Measurements from ENCODE around the gene PIK3R5. TPM values are rescaled to one million over a fixed set of nuclear protein-coding genes. Genes with fewer than 3 reads are reported as not detected.

The PIK3R5 gene
- total RNA-seq, 1 experiment from 2014 or later = 5.9 TPM

DNA sequence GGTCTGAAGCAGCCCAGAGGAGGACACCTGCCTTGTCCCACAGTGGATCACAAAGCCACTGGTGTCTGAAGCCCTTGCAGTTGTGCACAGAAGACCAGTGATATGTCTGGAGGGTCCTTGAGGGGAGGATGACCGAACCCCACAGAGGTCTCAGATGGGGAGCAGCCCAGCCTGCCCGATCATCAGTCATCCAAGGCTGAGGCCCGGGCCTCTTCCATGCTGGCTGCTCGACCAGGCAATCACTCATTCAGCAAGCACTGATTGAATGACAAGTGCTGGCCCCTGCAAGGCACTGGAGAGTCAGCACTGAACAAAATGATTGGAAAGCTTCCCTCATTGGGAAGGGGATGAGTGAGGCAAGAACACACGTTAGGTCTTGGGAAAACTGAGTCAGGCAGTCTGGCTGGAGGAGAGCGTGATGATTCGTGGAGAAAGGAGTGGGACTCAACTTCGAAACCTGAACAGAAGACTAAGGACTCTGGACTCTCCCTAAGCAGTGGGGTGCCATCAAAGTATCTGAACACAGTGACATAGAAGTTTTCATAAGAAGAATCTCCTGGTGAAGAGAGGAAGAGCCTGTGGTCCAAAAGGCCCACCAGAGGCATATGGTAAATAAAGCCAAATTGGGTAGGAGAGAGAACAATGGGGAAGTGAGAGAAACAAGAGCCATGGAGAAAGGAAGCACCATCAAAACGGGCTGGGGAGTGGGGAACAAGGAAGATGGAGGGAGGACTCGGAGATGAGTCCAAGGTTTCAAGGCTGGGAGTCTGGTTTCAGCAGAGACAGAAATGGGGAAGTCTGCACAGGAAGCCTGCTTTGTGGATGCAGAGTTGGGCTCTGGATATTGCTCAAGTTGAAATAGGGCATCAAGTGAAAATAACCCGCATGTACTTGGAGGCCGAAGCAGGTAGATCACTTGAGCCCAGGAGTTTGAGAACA is 10.2 kb downstream of the PIK3R5 start:
- POLR2A ChIA-PET = no interaction called here
- CTCF ChIA-PET = interaction anchor here (0.9 to 1.1 kb wide), 3 partner anchors 10 to 67 kb away, joined by 3 to 6 read pairs (median 3); partner anchors contain the start of gene PIK3R5
- TF ChIP-seq, protein P1, sequence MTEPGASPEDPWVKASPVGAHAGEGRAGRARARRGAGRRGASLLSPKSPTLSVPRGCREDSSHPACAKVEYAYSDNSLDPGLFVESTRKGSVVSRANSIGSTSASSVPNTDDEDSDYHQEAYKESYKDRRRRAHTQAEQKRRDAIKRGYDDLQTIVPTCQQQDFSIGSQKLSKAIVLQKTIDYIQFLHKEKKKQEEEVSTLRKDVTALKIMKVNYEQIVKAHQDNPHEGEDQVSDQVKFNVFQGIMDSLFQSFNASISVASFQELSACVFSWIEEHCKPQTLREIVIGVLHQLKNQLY (CRISPR knock-in tag; IDR thresholded peaks at IDR 0.05) = no peak
- TF ChIP-seq ZNF317 (CRISPR knock-in tag; IDR thresholded peaks at IDR 0.05; ENCODE audit: borderline replicate concordance, low read depth) (no peak), FOXJ3 (CRISPR knock-in tag; IDR thresholded peaks at IDR 0.05; ENCODE audit: borderline replicate concordance) (no peak), SOX15 (CRISPR knock-in tag; IDR thresholded peaks at IDR 0.05) (no peak), ZNF416 (CRISPR knock-in tag; IDR thresholded peaks at IDR 0.05) (no peak), ELF4 (CRISPR knock-in tag; IDR thresholded peaks at IDR 0.05; ENCODE audit: low read depth) (no peak), FOXP1 (CRISPR knock-in tag; IDR thresholded peaks at IDR 0.05; ENCODE audit: borderline replicate concordance) (no peak), PRRX2 (CRISPR knock-in tag; IDR thresholded peaks at IDR 0.05) (no peak), ESRRA (CRISPR knock-in tag; IDR thresholded peaks at IDR 0.05; ENCODE audit: borderline replicate concordance) (no peak), TP53 (CRISPR knock-in tag; IDR thresholded peaks at IDR 0.05) (no peak)
- TF ChIP-seq, protein P2, sequence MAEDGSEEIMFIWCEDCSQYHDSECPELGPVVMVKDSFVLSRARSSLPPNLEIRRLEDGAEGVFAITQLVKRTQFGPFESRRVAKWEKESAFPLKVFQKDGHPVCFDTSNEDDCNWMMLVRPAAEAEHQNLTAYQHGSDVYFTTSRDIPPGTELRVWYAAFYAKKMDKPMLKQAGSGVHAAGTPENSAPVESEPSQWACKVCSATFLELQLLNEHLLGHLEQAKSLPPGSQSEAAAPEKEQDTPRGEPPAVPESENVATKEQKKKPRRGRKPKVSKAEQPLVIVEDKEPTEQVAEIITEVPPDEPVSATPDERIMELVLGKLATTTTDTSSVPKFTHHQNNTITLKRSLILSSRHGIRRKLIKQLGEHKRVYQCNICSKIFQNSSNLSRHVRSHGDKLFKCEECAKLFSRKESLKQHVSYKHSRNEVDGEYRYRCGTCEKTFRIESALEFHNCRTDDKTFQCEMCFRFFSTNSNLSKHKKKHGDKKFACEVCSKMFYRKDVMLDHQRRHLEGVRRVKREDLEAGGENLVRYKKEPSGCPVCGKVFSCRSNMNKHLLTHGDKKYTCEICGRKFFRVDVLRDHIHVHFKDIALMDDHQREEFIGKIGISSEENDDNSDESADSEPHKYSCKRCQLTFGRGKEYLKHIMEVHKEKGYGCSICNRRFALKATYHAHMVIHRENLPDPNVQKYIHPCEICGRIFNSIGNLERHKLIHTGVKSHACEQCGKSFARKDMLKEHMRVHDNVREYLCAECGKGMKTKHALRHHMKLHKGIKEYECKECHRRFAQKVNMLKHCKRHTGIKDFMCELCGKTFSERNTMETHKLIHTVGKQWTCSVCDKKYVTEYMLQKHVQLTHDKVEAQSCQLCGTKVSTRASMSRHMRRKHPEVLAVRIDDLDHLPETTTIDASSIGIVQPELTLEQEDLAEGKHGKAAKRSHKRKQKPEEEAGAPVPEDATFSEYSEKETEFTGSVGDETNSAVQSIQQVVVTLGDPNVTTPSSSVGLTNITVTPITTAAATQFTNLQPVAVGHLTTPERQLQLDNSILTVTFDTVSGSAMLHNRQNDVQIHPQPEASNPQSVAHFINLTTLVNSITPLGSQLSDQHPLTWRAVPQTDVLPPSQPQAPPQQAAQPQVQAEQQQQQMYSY (CRISPR knock-in tag; IDR thresholded peaks at IDR 0.05) = no peak
- TF ChIP-seq, protein P3, sequence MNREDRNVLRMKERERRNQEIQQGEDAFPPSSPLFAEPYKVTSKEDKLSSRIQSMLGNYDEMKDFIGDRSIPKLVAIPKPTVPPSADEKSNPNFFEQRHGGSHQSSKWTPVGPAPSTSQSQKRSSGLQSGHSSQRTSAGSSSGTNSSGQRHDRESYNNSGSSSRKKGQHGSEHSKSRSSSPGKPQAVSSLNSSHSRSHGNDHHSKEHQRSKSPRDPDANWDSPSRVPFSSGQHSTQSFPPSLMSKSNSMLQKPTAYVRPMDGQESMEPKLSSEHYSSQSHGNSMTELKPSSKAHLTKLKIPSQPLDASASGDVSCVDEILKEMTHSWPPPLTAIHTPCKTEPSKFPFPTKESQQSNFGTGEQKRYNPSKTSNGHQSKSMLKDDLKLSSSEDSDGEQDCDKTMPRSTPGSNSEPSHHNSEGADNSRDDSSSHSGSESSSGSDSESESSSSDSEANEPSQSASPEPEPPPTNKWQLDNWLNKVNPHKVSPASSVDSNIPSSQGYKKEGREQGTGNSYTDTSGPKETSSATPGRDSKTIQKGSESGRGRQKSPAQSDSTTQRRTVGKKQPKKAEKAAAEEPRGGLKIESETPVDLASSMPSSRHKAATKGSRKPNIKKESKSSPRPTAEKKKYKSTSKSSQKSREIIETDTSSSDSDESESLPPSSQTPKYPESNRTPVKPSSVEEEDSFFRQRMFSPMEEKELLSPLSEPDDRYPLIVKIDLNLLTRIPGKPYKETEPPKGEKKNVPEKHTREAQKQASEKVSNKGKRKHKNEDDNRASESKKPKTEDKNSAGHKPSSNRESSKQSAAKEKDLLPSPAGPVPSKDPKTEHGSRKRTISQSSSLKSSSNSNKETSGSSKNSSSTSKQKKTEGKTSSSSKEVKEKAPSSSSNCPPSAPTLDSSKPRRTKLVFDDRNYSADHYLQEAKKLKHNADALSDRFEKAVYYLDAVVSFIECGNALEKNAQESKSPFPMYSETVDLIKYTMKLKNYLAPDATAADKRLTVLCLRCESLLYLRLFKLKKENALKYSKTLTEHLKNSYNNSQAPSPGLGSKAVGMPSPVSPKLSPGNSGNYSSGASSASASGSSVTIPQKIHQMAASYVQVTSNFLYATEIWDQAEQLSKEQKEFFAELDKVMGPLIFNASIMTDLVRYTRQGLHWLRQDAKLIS (CRISPR knock-in tag; IDR thresholded peaks at IDR 0.05; ENCODE audit: borderline replicate concordance) = no peak
- TF ChIP-seq, protein P4, sequence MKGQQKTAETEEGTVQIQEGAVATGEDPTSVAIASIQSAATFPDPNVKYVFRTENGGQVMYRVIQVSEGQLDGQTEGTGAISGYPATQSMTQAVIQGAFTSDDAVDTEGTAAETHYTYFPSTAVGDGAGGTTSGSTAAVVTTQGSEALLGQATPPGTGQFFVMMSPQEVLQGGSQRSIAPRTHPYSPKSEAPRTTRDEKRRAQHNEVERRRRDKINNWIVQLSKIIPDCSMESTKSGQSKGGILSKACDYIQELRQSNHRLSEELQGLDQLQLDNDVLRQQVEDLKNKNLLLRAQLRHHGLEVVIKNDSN (CRISPR knock-in tag; IDR thresholded peaks at IDR 0.05) = no peak
- no peak overlapping the region for H3K4me3 Mint-ChIP-seq
- H3K4me1 Mint-ChIP-seq = peaks cover 16% of the 10 kb centered on the region
- no peaks in the 10 kb centered on the region for H3K36me3 Mint-ChIP-seq
- ATAC-seq (no peak), DNase-seq (ENCODE audit: low spot score) (no peak)
- H3K27me3 Mint-ChIP-seq (ENCODE audit: low read depth) = peaks cover 4% of the 10 kb centered on the region; the same call in 1 of the 2 replicates
- peaks cover 21% of the 10 kb centered on the region for H3K9me3 Mint-ChIP-seq
- H3K27ac Mint-ChIP-seq = no peak overlapping the region

DNA sequence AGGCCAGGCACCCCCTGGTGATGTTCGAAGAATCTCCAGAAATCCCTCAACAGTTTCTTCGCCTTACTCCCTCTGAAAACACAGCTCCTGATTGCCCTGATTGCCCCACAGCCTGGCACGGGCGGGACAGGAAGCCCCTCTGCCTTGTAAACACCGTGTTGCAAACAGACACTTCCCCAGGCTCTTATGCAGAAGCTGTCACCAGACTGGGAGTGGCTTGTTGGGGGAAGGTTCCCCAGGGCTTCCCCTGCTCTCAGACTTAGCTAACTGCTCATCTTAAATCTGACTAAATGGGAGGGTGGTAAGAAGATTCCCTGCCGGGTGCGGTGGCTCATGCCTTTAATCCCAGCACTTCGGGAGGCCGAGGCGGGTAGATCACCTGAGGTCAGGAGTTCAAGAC is 11.2 kb downstream of the PIK3R5 start:
- DNase-seq (ENCODE audit: low spot score) (peak; percentile 32), ATAC-seq (peak; percentile 91)
- H3K9me3 Mint-ChIP-seq = peaks cover 22% of the 10 kb centered on the region
- peak overlapping the region; percentile 92 for H3K27ac Mint-ChIP-seq
- H3K36me3 Mint-ChIP-seq = no peaks in the 10 kb centered on the region
- ChIA-PET POLR2A (no interaction called here), CTCF (interaction anchor here (0.9 to 1.3 kb wide), 4 partner anchors 11 to 66 kb away, joined by 3 to 6 read pairs (median 3); partner anchors contain the start of gene PIK3R5)
- peaks cover 4% of the 10 kb centered on the region; the same call in 1 of the 2 replicates for H3K27me3 Mint-ChIP-seq (ENCODE audit: low read depth)
- no peak overlapping the region; the same call in 1 of the 2 replicates for H3K4me3 Mint-ChIP-seq
- H3K4me1 Mint-ChIP-seq = peaks cover 15% of the 10 kb centered on the region
- TF ChIP-seq, protein P5, sequence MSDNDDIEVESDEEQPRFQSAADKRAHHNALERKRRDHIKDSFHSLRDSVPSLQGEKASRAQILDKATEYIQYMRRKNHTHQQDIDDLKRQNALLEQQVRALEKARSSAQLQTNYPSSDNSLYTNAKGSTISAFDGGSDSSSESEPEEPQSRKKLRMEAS (CRISPR knock-in tag; IDR thresholded peaks at IDR 0.05) = no peak
- no peak for TF ChIP-seq NFATC4 (CRISPR knock-in tag; IDR thresholded peaks at IDR 0.05)
- TF ChIP-seq, protein P6, sequence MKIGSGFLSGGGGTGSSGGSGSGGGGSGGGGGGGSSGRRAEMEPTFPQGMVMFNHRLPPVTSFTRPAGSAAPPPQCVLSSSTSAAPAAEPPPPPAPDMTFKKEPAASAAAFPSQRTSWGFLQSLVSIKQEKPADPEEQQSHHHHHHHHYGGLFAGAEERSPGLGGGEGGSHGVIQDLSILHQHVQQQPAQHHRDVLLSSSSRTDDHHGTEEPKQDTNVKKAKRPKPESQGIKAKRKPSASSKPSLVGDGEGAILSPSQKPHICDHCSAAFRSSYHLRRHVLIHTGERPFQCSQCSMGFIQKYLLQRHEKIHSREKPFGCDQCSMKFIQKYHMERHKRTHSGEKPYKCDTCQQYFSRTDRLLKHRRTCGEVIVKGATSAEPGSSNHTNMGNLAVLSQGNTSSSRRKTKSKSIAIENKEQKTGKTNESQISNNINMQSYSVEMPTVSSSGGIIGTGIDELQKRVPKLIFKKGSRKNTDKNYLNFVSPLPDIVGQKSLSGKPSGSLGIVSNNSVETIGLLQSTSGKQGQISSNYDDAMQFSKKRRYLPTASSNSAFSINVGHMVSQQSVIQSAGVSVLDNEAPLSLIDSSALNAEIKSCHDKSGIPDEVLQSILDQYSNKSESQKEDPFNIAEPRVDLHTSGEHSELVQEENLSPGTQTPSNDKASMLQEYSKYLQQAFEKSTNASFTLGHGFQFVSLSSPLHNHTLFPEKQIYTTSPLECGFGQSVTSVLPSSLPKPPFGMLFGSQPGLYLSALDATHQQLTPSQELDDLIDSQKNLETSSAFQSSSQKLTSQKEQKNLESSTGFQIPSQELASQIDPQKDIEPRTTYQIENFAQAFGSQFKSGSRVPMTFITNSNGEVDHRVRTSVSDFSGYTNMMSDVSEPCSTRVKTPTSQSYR (CRISPR knock-in tag; IDR thresholded peaks at IDR 0.05) = no peak

Data from WTC11 (cell line).